Choroid plexus epithelial cell (primary cell): ENCODE results near the gene CLEC11A.

Experiments used
- DNase-seq: peaks from one replicate; pipeline ENCODE4 v3.0.0-alpha.2; 2010; ENCODE audit warnings: low read depth
- H3K4me3 ChIP-seq: 2 replicates; pipeline ENCODE4 v1.5.1; 2011; ENCODE audit warnings: low read depth, mild to moderate bottlenecking, control low read depth, low read length, moderate library complexity
- TF ChIP-seq, protein P1 (sequence below): conservative IDR thresholded peaks from 2 replicates; pipeline ENCODE4 v1.5.1; 2011; ENCODE audit warnings: low read depth, mild to moderate bottlenecking, control low read depth, inconsistent platforms, low read length, moderate library complexity

The CLEC11A gene

DNA sequence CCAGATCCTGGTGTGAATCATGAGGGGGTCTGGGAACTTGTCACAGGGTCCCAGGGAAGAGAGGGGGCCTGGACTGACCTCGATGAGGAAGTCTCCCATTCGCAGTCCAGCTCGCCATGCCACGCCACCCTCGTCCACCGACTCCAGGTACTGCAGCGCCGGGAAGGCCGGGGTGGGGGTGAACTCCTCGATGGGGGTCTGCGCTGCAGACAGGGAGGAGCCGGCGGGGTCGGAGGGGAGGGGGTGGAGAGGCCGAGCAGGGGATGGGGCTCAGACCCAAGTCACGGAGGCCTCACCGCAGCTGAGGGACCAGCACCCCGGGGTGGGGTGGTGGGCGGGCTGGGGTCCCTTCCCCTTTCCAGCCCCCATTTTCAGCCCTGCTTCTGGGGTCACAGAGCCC, 34.4 kb upstream of the CLEC11A start:
- no peak for DNase-seq
- no peak overlapping the region for H3K4me3 ChIP-seq
- TF ChIP-seq, protein P1, sequence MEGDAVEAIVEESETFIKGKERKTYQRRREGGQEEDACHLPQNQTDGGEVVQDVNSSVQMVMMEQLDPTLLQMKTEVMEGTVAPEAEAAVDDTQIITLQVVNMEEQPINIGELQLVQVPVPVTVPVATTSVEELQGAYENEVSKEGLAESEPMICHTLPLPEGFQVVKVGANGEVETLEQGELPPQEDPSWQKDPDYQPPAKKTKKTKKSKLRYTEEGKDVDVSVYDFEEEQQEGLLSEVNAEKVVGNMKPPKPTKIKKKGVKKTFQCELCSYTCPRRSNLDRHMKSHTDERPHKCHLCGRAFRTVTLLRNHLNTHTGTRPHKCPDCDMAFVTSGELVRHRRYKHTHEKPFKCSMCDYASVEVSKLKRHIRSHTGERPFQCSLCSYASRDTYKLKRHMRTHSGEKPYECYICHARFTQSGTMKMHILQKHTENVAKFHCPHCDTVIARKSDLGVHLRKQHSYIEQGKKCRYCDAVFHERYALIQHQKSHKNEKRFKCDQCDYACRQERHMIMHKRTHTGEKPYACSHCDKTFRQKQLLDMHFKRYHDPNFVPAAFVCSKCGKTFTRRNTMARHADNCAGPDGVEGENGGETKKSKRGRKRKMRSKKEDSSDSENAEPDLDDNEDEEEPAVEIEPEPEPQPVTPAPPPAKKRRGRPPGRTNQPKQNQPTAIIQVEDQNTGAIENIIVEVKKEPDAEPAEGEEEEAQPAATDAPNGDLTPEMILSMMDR, result no peak

DNA sequence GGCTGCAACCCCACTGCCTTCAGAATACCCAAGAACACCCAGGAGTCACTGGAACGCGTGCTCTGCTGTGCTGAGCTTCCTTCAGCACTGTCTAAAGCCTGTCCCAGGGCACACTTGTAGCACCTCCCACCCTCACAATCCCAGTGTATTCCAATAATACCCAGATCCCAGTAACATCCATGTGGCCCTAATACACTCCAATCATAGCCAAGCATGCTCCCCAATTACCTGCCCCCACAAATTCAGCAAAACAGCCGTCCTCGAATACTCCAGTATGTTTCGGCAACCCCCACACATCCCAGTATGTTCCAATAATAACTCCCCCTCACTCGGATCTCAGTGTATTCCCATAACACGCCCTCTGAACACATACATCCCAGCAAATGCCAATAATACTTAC, 32.7 kb upstream of the CLEC11A start:
- DNase-seq, result no peak
- TF ChIP-seq, protein P1, result no peak

DNA sequence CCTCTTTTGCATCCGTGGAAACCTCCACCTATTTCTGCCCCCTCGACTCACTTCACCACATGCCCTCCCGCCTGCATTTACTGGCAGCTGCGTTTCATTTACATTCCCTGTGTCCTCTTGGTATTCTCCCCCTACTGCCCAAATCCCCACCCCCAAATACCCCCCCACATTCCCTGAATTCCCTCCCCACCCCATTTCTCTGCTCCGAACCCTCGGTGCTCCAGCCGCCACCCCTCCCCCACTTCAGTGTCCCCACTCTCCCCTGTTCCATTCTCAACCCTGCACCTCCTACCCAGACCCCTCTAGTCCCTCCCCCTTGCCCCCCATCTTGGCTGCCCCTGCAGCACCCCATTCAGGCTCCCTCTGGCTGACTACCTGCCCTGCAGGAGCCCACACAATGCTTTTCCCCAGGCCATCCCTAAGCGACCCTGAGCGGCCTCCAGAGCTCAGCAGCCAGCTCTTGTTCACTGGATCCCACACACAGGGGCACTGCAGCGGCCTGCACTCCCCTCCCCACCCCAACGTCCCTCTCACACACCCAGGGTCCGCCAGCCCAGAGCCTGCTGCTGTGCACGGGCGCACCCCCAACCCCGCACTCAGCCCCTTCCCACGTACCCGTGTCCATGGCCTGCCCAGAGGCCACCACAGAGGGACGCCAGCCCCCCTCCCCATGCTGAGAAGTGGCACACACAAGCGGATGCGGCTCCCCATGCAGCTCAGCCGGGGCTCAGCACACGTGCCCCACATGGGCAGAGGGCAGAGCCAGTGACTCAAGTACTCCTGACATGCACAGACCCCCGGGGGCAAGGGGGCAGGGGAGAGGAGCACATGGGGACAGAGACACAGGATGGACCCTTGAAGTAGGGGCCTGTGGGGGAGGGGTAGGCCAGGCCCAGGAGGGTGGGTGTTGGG, 29.8 kb upstream of the CLEC11A start:
- H3K4me3 ChIP-seq, result no peak overlapping the region
- TF ChIP-seq, protein P1, result no peak
- no peak for DNase-seq

More for the DNA sequence above, 32.7 kb upstream of the CLEC11A start:
- no peak overlapping the region for H3K4me3 ChIP-seq

DNA sequence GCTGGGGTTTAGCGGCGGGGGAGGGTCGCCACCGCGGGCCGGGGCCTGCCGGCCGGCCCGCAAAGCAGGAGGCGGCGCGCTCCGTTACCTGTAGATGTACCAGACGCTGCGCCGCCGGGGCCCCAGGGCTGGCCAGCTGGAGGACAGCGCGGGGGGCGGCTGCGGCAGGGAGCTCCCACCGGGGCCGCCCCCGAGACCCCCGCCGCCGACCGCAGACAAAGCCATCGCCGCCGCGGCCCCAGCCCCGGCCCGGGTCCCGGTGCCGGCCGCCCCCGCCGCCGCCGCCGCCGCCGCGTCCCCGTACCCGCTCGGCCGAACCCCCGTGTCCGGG, 28.4 kb upstream of the CLEC11A start:
- no peak overlapping the region for H3K4me3 ChIP-seq
- TF ChIP-seq, protein P1, result no peak
- no peak for DNase-seq

DNA sequence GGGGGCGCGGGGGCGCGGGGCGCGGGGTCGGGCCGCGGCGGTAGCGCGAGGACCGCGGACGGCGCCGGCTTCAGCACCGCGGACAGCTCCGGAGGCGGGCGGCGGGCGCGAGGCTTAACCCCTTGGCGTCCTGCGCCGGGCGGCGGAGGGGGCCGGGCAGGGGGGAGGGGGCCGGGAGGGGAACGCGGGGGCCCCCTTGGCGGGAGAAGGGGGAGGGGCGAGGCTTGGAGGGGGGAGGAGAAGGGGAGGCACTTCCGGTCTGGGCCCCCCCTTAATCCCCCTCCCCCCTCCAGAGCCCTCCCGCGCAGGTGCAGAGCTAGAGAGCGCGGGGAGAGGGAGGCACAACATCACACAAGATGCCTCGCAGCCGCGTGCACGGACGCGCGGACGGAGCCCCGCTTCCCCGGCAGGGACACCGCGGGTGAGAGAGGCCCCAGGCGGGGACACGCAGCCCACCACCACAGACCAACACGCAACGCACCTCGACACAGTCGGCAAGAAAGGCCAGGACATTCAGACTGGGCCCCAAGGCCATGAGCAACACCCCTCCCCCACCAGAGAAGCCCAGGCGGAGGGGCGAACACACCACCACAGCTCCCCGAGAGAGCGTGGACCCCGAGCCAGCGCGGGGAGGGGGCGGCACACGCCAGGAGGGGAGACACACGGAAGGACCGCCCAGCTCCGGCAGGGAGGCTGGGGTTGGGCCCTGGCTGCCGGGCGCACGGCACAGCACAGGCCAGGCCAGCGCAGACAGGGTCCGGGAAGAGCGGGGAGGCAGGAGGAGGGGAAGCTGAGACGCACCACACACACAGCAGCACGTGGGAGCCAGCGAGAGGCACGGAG, 27.7 kb upstream of the CLEC11A start:
- TF ChIP-seq, protein P1, result no peak
- H3K4me3 ChIP-seq, result no peak overlapping the region
- DNase-seq, result no peak

DNA sequence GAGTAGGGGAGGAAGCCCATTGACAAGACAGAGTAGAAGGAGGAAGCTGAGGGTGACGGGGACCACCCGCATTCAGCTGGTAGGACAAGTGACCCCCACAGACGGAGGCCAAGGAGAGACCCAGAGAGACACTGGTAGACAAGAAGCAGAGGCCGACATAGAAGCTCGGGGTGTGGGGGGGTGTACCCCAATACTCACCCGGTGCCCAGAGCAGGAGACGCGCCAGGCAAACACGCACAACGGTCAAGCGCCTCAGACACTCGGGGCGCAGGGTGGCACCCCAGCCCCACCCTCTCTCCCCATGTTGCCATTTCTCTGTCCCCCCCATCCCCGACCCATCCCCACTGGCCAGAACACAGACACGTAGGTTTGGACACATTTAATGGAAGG, 27.1 kb upstream of the CLEC11A start:
- no peak overlapping the region for H3K4me3 ChIP-seq
- DNase-seq, result no peak
- TF ChIP-seq, protein P1, result no peak
